Tracheal epithelial cell (primary cell): ENCODE data around the gene ACAA1. TPM values are rescaled to one million over a fixed set of nuclear protein-coding genes. Genes with fewer than 3 reads are reported as not detected.

Experiments used
- total RNA-seq: library from RNA; depleted of rRNA; stranded (reverse); fragments of >200 nt; gene quantifications from 2 replicates; pipeline ENCODE4 v1.2.1, GENCODE V29; 2014

Gene ACAA1
- total RNA-seq, result 20.9 and 26.7 TPM in 2 replicates

DNA sequence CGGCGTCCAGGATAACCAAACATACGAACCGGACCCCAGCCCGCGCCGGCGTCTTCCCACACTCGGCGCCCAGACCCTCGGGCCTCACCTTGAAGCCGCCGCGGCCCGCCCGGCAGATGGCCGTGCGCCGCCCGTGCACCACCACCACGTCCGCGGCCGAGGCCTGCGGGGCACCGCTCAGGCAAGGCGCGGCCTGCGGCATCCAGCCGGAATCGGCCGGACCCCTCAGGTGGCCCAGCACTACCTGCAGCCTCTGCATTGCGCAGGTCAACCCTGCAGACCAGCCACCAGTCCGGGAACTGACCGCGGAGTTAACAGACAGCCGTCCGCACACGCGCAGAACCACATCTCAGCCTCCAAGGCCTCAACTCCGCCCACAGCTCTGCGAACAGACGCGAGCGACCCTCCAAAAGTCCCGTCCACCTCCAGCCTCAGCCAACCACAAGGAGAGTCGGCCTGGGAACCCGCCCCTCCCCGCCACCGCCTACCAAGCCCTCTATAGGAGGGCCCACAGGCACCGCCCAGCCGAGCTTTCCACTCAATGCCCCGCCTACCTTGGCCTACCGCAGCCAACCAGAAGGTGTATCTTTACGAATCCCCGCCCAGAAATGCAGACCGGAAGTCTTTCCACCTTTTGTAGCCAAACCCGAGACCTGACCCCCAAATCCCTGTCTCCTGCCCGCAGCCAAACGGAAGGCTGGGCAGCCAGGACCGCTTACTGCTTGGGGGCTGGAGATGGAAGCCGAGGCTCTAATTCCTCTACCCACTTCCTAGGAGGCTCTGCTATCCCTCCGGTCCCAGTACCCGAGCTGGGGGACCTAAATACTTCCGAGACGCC is at the start of gene ACAA1:
ACAA1 (minus strand) TSS at position 351 of the 838 bp plus-strand sequence; CDS start at position 259, 92 bp downstream.

DNA sequence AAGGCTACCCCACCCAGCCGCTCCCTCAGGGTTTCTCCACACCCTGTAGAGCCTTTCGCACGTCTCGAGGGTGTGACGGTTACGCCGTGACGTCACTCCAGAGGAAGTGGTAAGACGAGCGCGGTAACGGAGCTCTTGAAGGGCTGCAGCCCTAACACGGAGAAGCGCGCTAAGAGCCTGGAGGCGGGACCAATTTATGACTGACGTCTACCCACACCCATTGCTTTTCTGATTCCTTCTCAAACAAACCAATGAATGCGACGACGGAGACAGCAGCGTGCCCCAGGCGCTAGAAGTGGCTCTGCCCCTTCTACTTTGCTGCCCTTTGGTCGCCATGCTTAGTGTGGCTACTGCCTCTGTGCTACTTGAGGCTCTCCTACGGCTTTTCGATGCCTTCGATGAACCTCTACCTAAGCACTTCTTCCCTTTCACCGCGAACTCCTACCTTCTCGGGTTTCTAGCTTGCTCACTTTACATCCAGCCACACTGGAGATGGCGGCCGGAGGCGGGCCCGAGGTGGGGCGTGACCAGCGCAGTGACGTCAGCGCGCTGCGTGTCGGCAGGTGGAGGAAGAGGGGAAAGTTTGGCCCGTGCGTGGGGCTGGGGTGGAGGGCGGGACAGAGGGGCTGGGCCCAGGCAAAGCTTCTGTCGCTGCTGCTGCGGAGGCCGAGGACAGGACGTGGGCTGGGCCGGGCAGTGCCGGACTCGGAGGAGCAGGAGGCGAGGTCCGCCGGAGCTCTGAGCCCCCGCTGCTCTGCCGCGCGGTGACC is 28.2 kb upstream of the ACAA1 start, which contains the start of gene OXSR1:
OXSR1 (plus strand) TSS at position 586 of the 770 bp plus-strand sequence. CDS start 340 bp downstream, outside the sequence.

GRCh38 chr3:38138349-38139190 is 1.6 kb upstream of the ACAA1 start, which contains the start of gene MYD88:
Gene MYD88, plus strand, starts transcription at chr3:38138661. Its CDS starts 40 bp downstream, at chr3:38138701.

Other genes with a start within 250 kb of the ACAA1 start
- gene VILL, start 146.3 kb downstream of the ACAA1 start, total RNA-seq, result 25.5 and 213 TPM in 2 replicates
- gene PLCD1, start 107.5 kb downstream of the ACAA1 start, total RNA-seq, result 40.7 and 52.3 TPM in 2 replicates
- not detected in 2 replicates for gene DLEC1, start 97.9 kb downstream of the ACAA1 start, total RNA-seq
- gene MYD88, start 1.5 kb upstream of the ACAA1 start, total RNA-seq, result 22.0 and 34.2 TPM in 2 replicates
- 59.5 and 75.7 TPM in 2 replicates for gene OXSR1, start 28.4 kb upstream of the ACAA1 start, total RNA-seq
- 0.24 and 0.64 TPM in 2 replicates for gene SLC22A13, start 128.7 kb upstream of the ACAA1 start, total RNA-seq
- gene SLC22A14, start 145.2 kb upstream of the ACAA1 start, total RNA-seq, result under 0.01 TPM in 1 of 2 replicates, not detected in the other
- gene XYLB, start 209.7 kb upstream of the ACAA1 start, total RNA-seq, result 1.2 and 2.1 TPM in 2 replicates